Measurements from ENCODE around the gene PHPT1.
"Not testable (repeated sequence)": the region's sequence is repeated elsewhere in the genome, so short reads cannot be mapped to it uniquely, and the experiment has no call there.

PHPT1 gene

GRCh38 chr9:136849038-136849959 is at the start of gene PHPT1:
Gene PHPT1, plus strand, starts transcription at chr9:136849409. Its CDS starts 22 bp downstream, at chr9:136849431.
- peak within 1 kb of the TSS; percentile 76 for H3K4me2 ChIP-seq (ENCODE audit: low read length)
- no peaks in the 10 kb centered on the region for H3K9me3 ChIP-seq (ENCODE audit: low read length)
- H3K27me3 ChIP-seq (ENCODE audit: insufficient read depth, low read length) = no peaks in the 10 kb centered on the region
- H3K9ac ChIP-seq (ENCODE audit: low read length) = peak within 1 kb of the TSS; percentile 65
- H4K20me1 ChIP-seq (ENCODE audit: insufficient read depth, low read length) = no peaks in the 10 kb centered on the region
- H2AFZ ChIP-seq (ENCODE audit: low read length) = no peak within 1 kb of the TSS
- no peaks in the 10 kb centered on the region for H3F3A ChIP-seq (ENCODE audit: insufficient read depth, low read length)
- no peaks in the 10 kb centered on the region for H3K79me2 ChIP-seq (ENCODE audit: insufficient read depth, low read length)
- H3K4me1 ChIP-seq (ENCODE audit: insufficient read depth, low read length, severe bottlenecking) = peaks cover 7% of the 10 kb centered on the region
- H3K9me2 ChIP-seq (ENCODE audit: low read depth, low read length) = no peaks in the 10 kb centered on the region
- peak within 1 kb of the TSS; percentile 65 for H3K4me3 ChIP-seq (ENCODE audit: low read depth, low read length, poor library complexity, severe bottlenecking)
- no peak for TF ChIP-seq EZH2 (IDR thresholded peaks at IDR 0.05; ENCODE audit: borderline replicate concordance, low read length)
- TF ChIP-seq CTCF (IDR thresholded peaks at IDR 0.05; ENCODE audit: low read length) = no peak
- peak within 1 kb of the TSS; percentile 76 for H3K27ac ChIP-seq (ENCODE audit: low read depth, low read length, poor library complexity, severe bottlenecking)
- H3K36me3 ChIP-seq (ENCODE audit: insufficient read depth, low read length) = peaks cover 9% of the 10 kb centered on the region; the same call in 1 of the 2 replicates

GRCh38 chr9:136799854-136800657 is 49.2 kb upstream of the PHPT1 start:
- peak overlapping the region; percentile 57 for H3K4me3 ChIP-seq (ENCODE audit: low read depth, low read length, poor library complexity, severe bottlenecking)
- no peaks in the 10 kb centered on the region for H3K9me2 ChIP-seq (ENCODE audit: low read depth, low read length)
- H3K9me3 ChIP-seq (ENCODE audit: low read length) = no peaks in the 10 kb centered on the region
- peaks cover 33% of the 10 kb centered on the region for H3K4me1 ChIP-seq (ENCODE audit: insufficient read depth, low read length, severe bottlenecking)
- H3K27me3 ChIP-seq (ENCODE audit: insufficient read depth, low read length) = peaks cover 8% of the 10 kb centered on the region; the same call in 1 of the 2 replicates
- H2AFZ ChIP-seq (ENCODE audit: low read length) = no peak overlapping the region
- peak overlapping the region; percentile 75 for H3K4me2 ChIP-seq (ENCODE audit: low read length)
- H3F3A ChIP-seq (ENCODE audit: insufficient read depth, low read length) = no peaks in the 10 kb centered on the region
- H3K36me3 ChIP-seq (ENCODE audit: insufficient read depth, low read length) = no peaks in the 10 kb centered on the region
- H3K79me2 ChIP-seq (ENCODE audit: insufficient read depth, low read length) = no peaks in the 10 kb centered on the region
- H4K20me1 ChIP-seq (ENCODE audit: insufficient read depth, low read length) = no peaks in the 10 kb centered on the region
- peak overlapping the region; percentile 23; the same call in 1 of the 2 replicates for H3K9ac ChIP-seq (ENCODE audit: low read length)
- no peak overlapping the region for H3K27ac ChIP-seq (ENCODE audit: low read depth, low read length, poor library complexity, severe bottlenecking)
- TF ChIP-seq CTCF (IDR thresholded peaks at IDR 0.05; ENCODE audit: low read length) = no peak
- no peak for TF ChIP-seq EZH2 (IDR thresholded peaks at IDR 0.05; ENCODE audit: borderline replicate concordance, low read length)

- TF ChIP-seq CTCF (IDR thresholded peaks at IDR 0.05; ENCODE audit: low read length) (no peak), EZH2 (IDR thresholded peaks at IDR 0.05; ENCODE audit: borderline replicate concordance, low read length) (no peak)
Observed at GRCh38 chr9:136802321-136802720, 46.9 kb upstream of the PHPT1 start.

GRCh38 chr9:136803009-136803550 is 46.1 kb upstream of the PHPT1 start:
- H3K27ac ChIP-seq (ENCODE audit: low read depth, low read length, poor library complexity, severe bottlenecking); H3F3A ChIP-seq (ENCODE audit: insufficient read depth, low read length); H4K20me1 ChIP-seq (ENCODE audit: insufficient read depth, low read length); H3K9me3 ChIP-seq (ENCODE audit: low read length); H3K4me3 ChIP-seq (ENCODE audit: low read depth, low read length, poor library complexity, severe bottlenecking); H3K27me3 ChIP-seq (ENCODE audit: insufficient read depth, low read length); H3K4me2 ChIP-seq (ENCODE audit: low read length); H3K9ac ChIP-seq (ENCODE audit: low read length); H3K9me2 ChIP-seq (ENCODE audit: low read depth, low read length); H2AFZ ChIP-seq (ENCODE audit: low read length); H3K79me2 ChIP-seq (ENCODE audit: insufficient read depth, low read length): not testable (repeated sequence)
- Histone ChIP-seq H3K36me3 (ENCODE audit: insufficient read depth, low read length) (peaks cover 14% of the 10 kb centered on the region), H3K4me1 (ENCODE audit: insufficient read depth, low read length, severe bottlenecking) (peaks cover 36% of the 10 kb centered on the region)

More at GRCh38 chr9:136802321-136802720, 46.9 kb upstream of the PHPT1 start:
- no peaks in the 10 kb centered on the region for H3K9me3 ChIP-seq (ENCODE audit: low read length)
- no peak overlapping the region for H2AFZ ChIP-seq (ENCODE audit: low read length)
- no peaks in the 10 kb centered on the region for H3K79me2 ChIP-seq (ENCODE audit: insufficient read depth, low read length)
- H3K36me3 ChIP-seq (ENCODE audit: insufficient read depth, low read length) = peaks cover 14% of the 10 kb centered on the region
- H3K27ac ChIP-seq (ENCODE audit: low read depth, low read length, poor library complexity, severe bottlenecking) = no peak overlapping the region
- no peaks in the 10 kb centered on the region for H3K9me2 ChIP-seq (ENCODE audit: low read depth, low read length)
- no peak overlapping the region for H3K4me3 ChIP-seq (ENCODE audit: low read depth, low read length, poor library complexity, severe bottlenecking)
- peaks cover 8% of the 10 kb centered on the region; the same call in 1 of the 2 replicates for H3K27me3 ChIP-seq (ENCODE audit: insufficient read depth, low read length)
- no peaks in the 10 kb centered on the region for H3F3A ChIP-seq (ENCODE audit: insufficient read depth, low read length)
- H3K4me2 ChIP-seq (ENCODE audit: low read length) = no peak overlapping the region
- no peak overlapping the region for H3K9ac ChIP-seq (ENCODE audit: low read length)
- no peaks in the 10 kb centered on the region for H4K20me1 ChIP-seq (ENCODE audit: insufficient read depth, low read length)
- H3K4me1 ChIP-seq (ENCODE audit: insufficient read depth, low read length, severe bottlenecking) = peaks cover 36% of the 10 kb centered on the region
